Stimulated activated CD8-positive, alpha-beta memory T cell treated with anti-CD3 and anti-CD28 coated beads, Interleukin-7, amount 100 ng/mL, for 1 hour (primary cell): ENCODE results near the gene AMBRA1.

ENCODE experiments used
- DNase-seq, 2 donors: peaks; one replicate each; pipeline ENCODE4 v3.0.0-alpha.2; 2020; ENCODE audit warnings: low read depth in 2 of 2

AMBRA1 gene

GRCh38 chr11:46593550-46594373 lies at the start of gene AMBRA1:
TSS of gene AMBRA1 (minus strand) at chr11:46594023. CDS start at chr11:46548380, 45,643 bp downstream.
- DNase-seq, result peak; percentile 58 to 67

- DNase-seq, result no peak
Observed at GRCh38 chr11:46643531-46643930, 49.7 kb upstream of the AMBRA1 start.

GRCh38 chr11:46642627-46643335 lies 49.0 kb upstream of the AMBRA1 start:
- DNase-seq, result no peak

GRCh38 chr11:46641639-46642038 lies 47.8 kb upstream of the AMBRA1 start:
- DNase-seq, result no peak

GRCh38 chr11:46640036-46640788 lies 46.4 kb upstream of the AMBRA1 start:
- DNase-seq, result no peak

- DNase-seq, result no peak
Observed at GRCh38 chr11:46639197-46639839, 45.5 kb upstream of the AMBRA1 start.

GRCh38 chr11:46637546-46637945 lies 43.7 kb upstream of the AMBRA1 start:
- DNase-seq, result no peak

GRCh38 chr11:46635557-46636139 lies 41.8 kb upstream of the AMBRA1 start:
- DNase-seq, result no peak

GRCh38 chr11:46633291-46634217 lies 39.7 kb upstream of the AMBRA1 start:
- no peak for DNase-seq

GRCh38 chr11:46632502-46632901 lies 38.7 kb upstream of the AMBRA1 start:
- DNase-seq, result no peak

- DNase-seq, result no peak
Observed at GRCh38 chr11:46631676-46632075, 37.9 kb upstream of the AMBRA1 start.

GRCh38 chr11:46630237-46630636 lies 36.4 kb upstream of the AMBRA1 start:
- no peak for DNase-seq

- no peak for DNase-seq
Observed at GRCh38 chr11:46628961-46629360, 35.1 kb upstream of the AMBRA1 start.

GRCh38 chr11:46625406-46625805 lies 31.6 kb upstream of the AMBRA1 start:
- no peak for DNase-seq

- DNase-seq, result no peak
Observed at GRCh38 chr11:46618837-46619236, 25.0 kb upstream of the AMBRA1 start.

- no peak for DNase-seq
Observed at GRCh38 chr11:46617972-46618314, 24.1 kb upstream of the AMBRA1 start.

- peak; percentile 82 to 85 for DNase-seq
Observed at GRCh38 chr11:46617134-46617971, 23.5 kb upstream of the AMBRA1 start, which contains the start of the genes ATG13 and HARBI1. TSS of gene ATG13 (plus strand) at chr11:46617553. CDS start at chr11:46644292, 26,739 bp downstream. TSS of gene HARBI1 (minus strand) at chr11:46617227. CDS start at chr11:46616237, 990 bp downstream.

GRCh38 chr11:46616551-46617133 lies 22.8 kb upstream of the AMBRA1 start:
- DNase-seq, result no peak

GRCh38 chr11:46615756-46616155 lies 21.9 kb upstream of the AMBRA1 start:
- no peak for DNase-seq
